Heart left ventricle (tissue), 16 donors: ENCODE data around the gene PARD3B. TPM values are rescaled to one million over a fixed set of nuclear protein-coding genes. Genes with fewer than 3 reads are reported as not detected.

Source experiments
- ATAC-seq, 4 donors: fragments of 200-7000 bp; cut with Tn5 transposase; one replicate each; pipeline ENCODE4 v1.9.1; 2020 to 2022; ENCODE audit warnings: moderate library complexity in 4 of 4, mild to moderate bottlenecking in 3 of 4, moderate number of reproducible peaks in 1 of 4
- DNase-seq, 5 donors: peaks; one replicate each; pipeline ENCODE4 v3.0.0-alpha.2; 2020
- H3K27ac ChIP-seq, 12 donors: fragments of 200-600 bp; sonication (generic) in 4 of 12; one replicate each; pipeline versions ENCODE4 v1.5.0 to v1.8.0; 2016 to 2022; ENCODE audit warnings: mild to moderate bottlenecking in 2 of 12
- H3K27me3 ChIP-seq, 9 donors: fragments of 200-600 bp; sonication (generic) in 2 of 9; one replicate each; pipeline versions ENCODE4 v1.5.1 to v1.8.0; 2016 to 2022; ENCODE audit warnings: mild to moderate bottlenecking in 3 of 9
- H3K36me3 ChIP-seq, 9 donors: fragments of 200-600 bp; sonication (generic) in 2 of 9; one replicate each; pipeline versions ENCODE4 v1.5.0 to v1.8.0; 2018 to 2022; ENCODE audit warnings: mild to moderate bottlenecking in 2 of 9
- H3K4me1 ChIP-seq, 12 donors: fragments of 200-600 bp; sonication (generic) in 4 of 12; one replicate each; pipeline versions ENCODE4 v1.5.0 to v1.8.0; 2016 to 2022; ENCODE audit warnings: mild to moderate bottlenecking in 3 of 12
- H3K4me3 ChIP-seq, 12 donors: fragments of 200-600 bp; sonication (generic) in 4 of 12; one replicate each; pipeline versions ENCODE4 v1.5.0 to v1.8.0; 2017 to 2022; ENCODE audit warnings: mild to moderate bottlenecking in 9 of 12, moderate library complexity in 4 of 12
- H3K9me3 ChIP-seq, 12 donors: fragments of 200-600 bp; sonication (generic) in 4 of 12; one replicate each; pipeline versions ENCODE4 v1.5.0 to v1.8.0; 2016 to 2022; ENCODE audit warnings: mild to moderate bottlenecking in 1 of 12
- CTCF ChIP-seq, 12 donors: fragments of 200-600 bp; sonication (generic) in 4 of 12; IDR thresholded peaks; one replicate each; pipeline versions ENCODE4 v1.5.0 to v1.8.0; 2018 to 2022; ENCODE audit warnings: antibody characterized with exemption in 12 of 12, mild to moderate bottlenecking in 5 of 12
- POLR2A ChIP-seq, 2 donors: fragments of 450-650 bp; IDR thresholded peaks; one replicate each; pipeline ENCODE4 v1.6.1; 2017; ENCODE audit warnings: antibody characterized with exemption in 2 of 2, mild to moderate bottlenecking in 2 of 2, moderate library complexity in 2 of 2
- WGBS, 4 donors: extraction: QIAGEN DNeasy Blood & Tissue Kit in 2 of 4; methylation state at CpG; one replicate each; pipeline versions ENCODE4 v1.1.5 to v1.1.7; 2013 to 2018; 5-methylcytosine and 5-hydroxymethylcytosine counted together
- intact Hi-C, 10 donors: fragments of 100-400 bp; cut with DNase I; formaldehyde crosslinking; loops; one replicate each; pipeline versions ENCODE4 v1.11.1 to v1.14.2; 2022
- polyA plus RNA-seq, 2 donors: library from polyadenylated mRNA; stranded (reverse); fragments of 200-250 nt; gene quantifications; one replicate each; pipeline ENCODE4 v1.2.3, GENCODE V29; 2013
- total RNA-seq, 9 donors: library from RNA; depleted of rRNA in 2 of 9; stranded (reverse); fragments of >200 nt in 2 of 9; fragmentation: NEBNext Ultra II Directional in 3 of 9; extraction: Animal tissue kit (Norgen Biotek cat#: 25700) in 3 of 9; gene quantifications; one replicate each; pipeline versions ENCODE4 v1.1.0 to v1.2.4, GENCODE V29; 2016 to 2023
- donor health status: ischemic (EF 13 %, LVEDD 7.1; RV severe dilation, severe dysfunction).
- donor health status: healthy with polysubstance abuse.
- donor health status: DM: no; HTN: yes; CAD: no.
- donor health status: DM: no; HTN: no; CAD: no.
- donor health status: ischemic (EF 25% LVEDD 6.9; RV normal size, moderate dysfunction).
- donor health status: ischemic (EF 25% LVEDD 5.7; RV mildly dilated, moderate dysfunction).
- donor health status: healthy.
- donor health status: DM: yes; HTN: yes; CAD: no.
- donor health status: ischemic (EF 35%, LVEDD 5.7; RV mildly dilated, moderate dysfunction).
- donor health status: nonischemic (EF 11% LVEDD 7.7; RV severe dilation, severe dysfunction).
- donor health status: DM: yes; HTN: yes; CAD: no.
- donor health status: PGD.
- donor health status: ischemic (EF 29% LVEDD 5.4; RV normal size, mild dysfunction).
- donor health status: nonischemic (EF 23%, LVEDD 6.1; RV moderate dilation, normal function).

The PARD3B gene
- total and polyA plus RNA-seq, 11 donors: 0.71 to 15.1 (median 6.2) TPM

GRCh38 chr2:204669382-204669781 lies 124.1 kb downstream of the PARD3B start:
- 74 to 84% (median 77%) methylated on average over 3 of the region's 3 CpGs for WGBS, 4 donors
- intact Hi-C loops: loop anchor here in 1 of 10 donors (10.0 kb wide), 1 partner anchor 125 kb away; the partner anchor contains the start of gene PARD3B
- ATAC-seq (no peak), DNase-seq (no peak)
- Histone ChIP-seq H3K27me3 (no peaks in the 10 kb centered on the region), H3K9me3 (no peaks in the 10 kb centered on the region), H3K4me1 (peaks cover 0 to 14% (median 4%) of the 10 kb centered on the region in 12 donors), H3K36me3 (no peaks in the 10 kb centered on the region), H3K27ac (no peak overlapping the region), H3K4me3 (no peak overlapping the region)
- TF ChIP-seq POLR2A (IDR thresholded peaks at IDR 0.05): no peak
- TF ChIP-seq CTCF (IDR thresholded peaks at IDR 0.05): no peak

- WGBS, 4 donors: 57 to 75% (median 68%) methylated on average over 2 of the region's 2 CpGs
- intact Hi-C loops: no loop called here
Measured at GRCh38 chr2:204670124-204670523, 124.8 kb downstream of the PARD3B start.

GRCh38 chr2:204670756-204671155 lies 125.5 kb downstream of the PARD3B start:
- Histone ChIP-seq H3K36me3 (no peaks in the 10 kb centered on the region), H3K4me1 (peaks cover 0 to 3% (median 0%) of the 10 kb centered on the region in 12 donors), H3K27me3 (no peaks in the 10 kb centered on the region), H3K27ac (no peak overlapping the region), H3K4me3 (no peak overlapping the region), H3K9me3 (no peaks in the 10 kb centered on the region)
- WGBS, 4 donors: 86 to 92% (median 90%) methylated on average over 4 of the region's 4 CpGs
- DNase-seq (no peak), ATAC-seq (no peak)
- intact Hi-C loops: no loop called here
- TF ChIP-seq POLR2A (IDR thresholded peaks at IDR 0.05): no peak
- no peak for TF ChIP-seq CTCF (IDR thresholded peaks at IDR 0.05)

More at GRCh38 chr2:204670124-204670523, 124.8 kb downstream of the PARD3B start:
- no peak overlapping the region for H3K4me3 ChIP-seq
- peaks cover 0 to 9% (median 3%) of the 10 kb centered on the region in 12 donors for H3K4me1 ChIP-seq
- ATAC-seq (no peak), DNase-seq (no peak)
- H3K36me3 ChIP-seq: no peaks in the 10 kb centered on the region
- TF ChIP-seq CTCF (IDR thresholded peaks at IDR 0.05): no peak
- H3K27ac ChIP-seq: no peak overlapping the region
- no peaks in the 10 kb centered on the region for H3K9me3 ChIP-seq
- H3K27me3 ChIP-seq: no peaks in the 10 kb centered on the region

GRCh38 chr2:204672772-204673171 lies 127.5 kb downstream of the PARD3B start:
- Histone ChIP-seq H3K9me3 (no peaks in the 10 kb centered on the region), H3K27ac (no peak overlapping the region), H3K4me3 (no peak overlapping the region), H3K4me1 (no peaks in the 10 kb centered on the region), H3K27me3 (no peaks in the 10 kb centered on the region), H3K36me3 (no peaks in the 10 kb centered on the region)
- 72 to 86% (median 79%) methylated on average over 4 of the region's 4 CpGs for WGBS, 4 donors
- ATAC-seq (no peak), DNase-seq (no peak)
- TF ChIP-seq CTCF (IDR thresholded peaks at IDR 0.05) (no peak), POLR2A (IDR thresholded peaks at IDR 0.05) (no peak)
- intact Hi-C loops: no loop called here
